Kidney (tissue), 14 donors: ENCODE measurements around the gene FLRT1. TPM values are rescaled to one million over a fixed set of nuclear protein-coding genes. Genes with fewer than 3 reads are reported as not detected.

Experiments used
- DNase-seq, 5 donors: peaks; one replicate each; pipeline ENCODE4 v3.0.0-alpha.2; 2013 to 2020
- FAIRE-seq: peaks from 2 replicates; lab custom pipeline; 2012; peaks lifted over from hg19 to GRCh38; lab: Jason Lieb, UNC
- H3K27ac ChIP-seq, 2 donors: one replicate each; pipeline ENCODE4 v1.7.0; 2013; ENCODE audit warnings: low read depth in 2 of 2, low read length in 2 of 2, inconsistent platforms in 1 of 2
- H3K27me3 ChIP-seq: one replicate; pipeline ENCODE4 v1.7.1; 2013; ENCODE audit warnings: low read length, inconsistent platforms; ENCODE audit not compliant: control insufficient read depth, insufficient read depth
- H3K36me3 ChIP-seq, 3 donors: one replicate each; pipeline versions ENCODE4 v1.7.0 to v1.7.1; 2013; ENCODE audit warnings: low read length in 3 of 3, control low read depth in 1 of 3, inconsistent platforms in 1 of 3; ENCODE audit not compliant: insufficient read depth in 3 of 3, control insufficient read depth in 2 of 3
- H3K4me1 ChIP-seq, 3 donors: one replicate each; pipeline versions ENCODE4 v1.7.0 to v1.7.1; 2013; ENCODE audit warnings: low read length in 3 of 3, inconsistent platforms in 1 of 3, low read depth in 1 of 3; ENCODE audit not compliant: control insufficient read depth in 2 of 3, insufficient read depth in 2 of 3
- H3K4me3 ChIP-seq, 3 donors: one replicate each; pipeline versions ENCODE4 v1.7.0 to v1.8.1; 2013; ENCODE audit warnings: low read length in 3 of 3, control low read depth in 1 of 3, inconsistent platforms in 1 of 3
- H3K9ac ChIP-seq, 3 donors: one replicate each; pipeline versions ENCODE4 v1.7.0 to v1.7.1; 2013; ENCODE audit warnings: low read length in 3 of 3, control low read depth in 1 of 3, inconsistent platforms in 1 of 3
- H3K9me3 ChIP-seq, 3 donors: one replicate each; pipeline versions ENCODE4 v1.7.0 to v1.7.1; 2013; ENCODE audit warnings: low read length in 3 of 3, control low read depth in 1 of 3, inconsistent platforms in 1 of 3; ENCODE audit not compliant: control insufficient read depth in 2 of 3, insufficient read depth in 1 of 3
- CTCF ChIP-seq: IDR thresholded peaks from 3 replicates; pipeline ENCODE4 v1.5.1; 2012; ENCODE audit warnings: mild to moderate bottlenecking, moderate library complexity, borderline replicate concordance; ENCODE audit not compliant: insufficient read depth; ENCODE audit errors: extremely low read depth
- intact Hi-C: fragments of 100-400 bp; cut with DNase I; formaldehyde crosslinking; loops from one replicate; pipeline ENCODE4 v1.11.1; 2022
- polyA plus RNA-seq: library from polyadenylated mRNA; stranded (reverse); fragments of 350-450 nt; fragmentation: Illumina TruSeq; extraction: RNeasy Lipid Tissue Mini Kit (QIAGEN cat#74804); gene quantifications from one replicate; pipeline ENCODE4 v1.2.3, GENCODE V29; 2014; ENCODE audit warnings: low read depth, low replicate concordance; ENCODE audit not compliant: insufficient read depth
- total RNA-seq: library from RNA; stranded (reverse); fragmentation: NEBNext Ultra II Directional; extraction: Animal tissue kit (Norgen Biotek cat#: 25700); gene quantifications from one replicate; pipeline ENCODE4 v1.2.1, GENCODE V29; 2021
- donor health status: control.
- donor health status: control.
- donor health status: control.
- donor health status: control.
- donor health status: control.
- donor health status: DM: yes; HTN: yes; CAD: no.
- donor health status: Normal renal cell carcinoma (clear cell type).

FLRT1 gene
- total and polyA plus RNA-seq, 2 donors from 2014 or later = 0.66 to 1.5 TPM

GRCh38 chr11:64060861-64061444 is 25.2 kb downstream of the FLRT1 start:
- Histone ChIP-seq H3K4me1 (peaks cover 0 to 6% (median 0%) of the 10 kb centered on the region in 3 donors), H3K27ac (peak overlapping the region in 1 of 2 donors; percentile 20), H3K9me3 (no peaks in the 10 kb centered on the region), H3K36me3 (no peaks in the 10 kb centered on the region), H3K27me3 (no peaks in the 10 kb centered on the region), H3K9ac (no peak overlapping the region), H3K4me3 (peak overlapping the region in 2 of 3 donors; percentile 26 to 34)
- DNase-seq (peak in 4 of 5 donors; percentile 70 to 77 (median 74)), FAIRE-seq (no peak)
- intact Hi-C loops = no loop called here
- TF ChIP-seq CTCF = no peak

- Histone ChIP-seq H3K9ac (no peak overlapping the region), H3K4me3 (no peak overlapping the region), H3K9me3 (no peaks in the 10 kb centered on the region), H3K27ac (no peak overlapping the region), H3K4me1 (peaks cover 0 to 6% (median 0%) of the 10 kb centered on the region in 3 donors), H3K36me3 (no peaks in the 10 kb centered on the region), H3K27me3 (no peaks in the 10 kb centered on the region)
- TF ChIP-seq CTCF = no peak
- DNase-seq (no peak), FAIRE-seq (no peak)
- intact Hi-C loops = no loop called here
These were observed 26.7 kb downstream of the FLRT1 start for GRCh38 chr11:64062185-64063039.

- no peak overlapping the region for H3K4me3 ChIP-seq
- H3K27me3 ChIP-seq = peaks cover 2% of the 10 kb centered on the region
- intact Hi-C loops = no loop called here
- DNase-seq = no peak
- FAIRE-seq = no peak
- H3K36me3 ChIP-seq = no peaks in the 10 kb centered on the region
- peaks cover 0 to 6% (median 0%) of the 10 kb centered on the region in 3 donors for H3K4me1 ChIP-seq
- no peaks in the 10 kb centered on the region for H3K9me3 ChIP-seq
- H3K27ac ChIP-seq = no peak overlapping the region
- TF ChIP-seq CTCF = no peak
- H3K9ac ChIP-seq = no peak overlapping the region
These were observed 28.0 kb downstream of the FLRT1 start for GRCh38 chr11:64063777-64064176.
